ENCODE results near the gene GNB1.

The GNB1 gene

DNA sequence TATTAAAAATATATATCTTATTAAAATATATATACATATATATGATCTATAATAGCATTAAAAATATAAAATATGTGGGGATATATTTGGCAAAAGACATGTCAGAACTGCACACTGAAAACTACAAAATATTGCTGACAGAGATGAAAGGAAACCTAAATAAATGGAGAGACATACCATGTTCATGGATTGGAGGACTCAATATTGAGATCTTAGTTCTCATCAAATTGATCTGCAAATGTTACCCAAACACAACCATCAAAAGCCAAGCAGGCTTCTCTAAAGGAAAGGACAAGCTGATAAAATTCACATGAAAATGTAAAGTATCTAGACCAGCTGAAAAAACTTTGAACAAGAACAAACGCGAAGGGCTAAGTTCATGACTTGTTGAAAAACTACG, 119.8 kb downstream of the GNB1 start:
- DNase-seq = no peak
- TF ChIP-seq POLR2A (IDR thresholded peaks at IDR 0.05; ENCODE audit: low read length) (no peak), GATA1 (IDR thresholded peaks at IDR 0.05; ENCODE audit: low read depth, low read length) (no peak)

- TF ChIP-seq POLR2A (IDR thresholded peaks at IDR 0.05; ENCODE audit: low read length) (no peak), GATA1 (IDR thresholded peaks at IDR 0.05; ENCODE audit: low read depth, low read length) (no peak)
Measured at GRCh38 chr1:1770102-1770501, 120.8 kb downstream of the GNB1 start.

GRCh38 chr1:1768249-1768992, 122.5 kb downstream of the GNB1 start:
- no peak for DNase-seq
- TF ChIP-seq GATA1 (IDR thresholded peaks at IDR 0.05; ENCODE audit: low read depth, low read length) (no peak), POLR2A (IDR thresholded peaks at IDR 0.05; ENCODE audit: low read length) (no peak)

More at GRCh38 chr1:1770102-1770501, 120.8 kb downstream of the GNB1 start:
- DNase-seq = no peak

- TF ChIP-seq GATA1 (IDR thresholded peaks at IDR 0.05; ENCODE audit: low read depth, low read length) (no peak), POLR2A (IDR thresholded peaks at IDR 0.05; ENCODE audit: low read length) (no peak)
- no peak for DNase-seq
Measured at GRCh38 chr1:1764876-1765470, 125.9 kb downstream of the GNB1 start.

DNA sequence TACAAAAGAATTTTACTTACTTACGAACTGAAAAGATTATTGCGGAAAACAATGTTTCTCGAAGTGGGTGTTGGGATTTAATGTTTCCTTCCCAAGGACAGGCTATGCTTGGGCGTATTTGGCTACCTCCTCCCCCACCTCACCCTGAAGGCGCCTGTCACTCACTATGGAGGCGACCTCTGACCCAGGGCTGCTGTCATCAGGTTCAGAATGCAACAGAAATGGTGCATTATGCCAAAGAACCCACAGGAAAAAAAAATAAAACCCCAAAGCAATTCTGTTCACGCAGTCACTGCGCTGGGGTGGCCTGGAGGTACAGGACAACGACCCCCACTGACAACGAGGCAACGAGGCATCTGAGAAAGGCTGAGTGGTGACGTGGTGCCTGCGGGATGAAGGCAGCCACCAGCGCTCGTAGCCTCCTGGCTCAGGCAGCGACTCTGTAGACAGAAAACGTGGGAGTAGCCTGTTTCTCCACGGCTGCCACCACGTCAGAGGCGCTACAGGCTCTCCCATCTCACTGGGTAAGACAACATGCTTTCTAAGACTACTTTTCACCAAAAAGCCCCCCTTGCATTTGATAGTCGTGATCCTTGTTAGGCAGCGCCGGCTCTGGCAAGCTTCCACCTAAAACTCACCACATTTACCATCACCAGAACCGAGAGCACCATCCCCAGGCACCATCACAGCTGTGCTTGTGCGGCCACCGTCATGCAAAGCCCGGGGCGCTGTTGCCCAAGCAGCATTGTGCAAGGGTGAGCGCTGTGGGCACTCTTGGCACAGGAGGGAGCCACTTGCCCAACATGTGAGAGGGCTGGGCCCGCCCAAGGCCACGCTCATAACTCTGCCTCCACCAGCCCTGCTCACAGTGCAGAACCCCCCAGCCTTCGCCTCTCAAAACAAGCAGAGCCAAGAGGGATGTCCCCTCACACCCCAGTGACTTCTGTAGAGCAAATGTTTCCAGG, 126.9 kb downstream of the GNB1 start:
- no peak for DNase-seq
- TF ChIP-seq POLR2A (IDR thresholded peaks at IDR 0.05; ENCODE audit: low read length) (no peak), GATA1 (IDR thresholded peaks at IDR 0.05; ENCODE audit: low read depth, low read length) (no peak)

GRCh38 chr1:1761504-1762376, 129.1 kb downstream of the GNB1 start:
- DNase-seq = no peak
- TF ChIP-seq GATA1 (IDR thresholded peaks at IDR 0.05; ENCODE audit: low read depth, low read length) (no peak), POLR2A (IDR thresholded peaks at IDR 0.05; ENCODE audit: low read length) (no peak)

DNA sequence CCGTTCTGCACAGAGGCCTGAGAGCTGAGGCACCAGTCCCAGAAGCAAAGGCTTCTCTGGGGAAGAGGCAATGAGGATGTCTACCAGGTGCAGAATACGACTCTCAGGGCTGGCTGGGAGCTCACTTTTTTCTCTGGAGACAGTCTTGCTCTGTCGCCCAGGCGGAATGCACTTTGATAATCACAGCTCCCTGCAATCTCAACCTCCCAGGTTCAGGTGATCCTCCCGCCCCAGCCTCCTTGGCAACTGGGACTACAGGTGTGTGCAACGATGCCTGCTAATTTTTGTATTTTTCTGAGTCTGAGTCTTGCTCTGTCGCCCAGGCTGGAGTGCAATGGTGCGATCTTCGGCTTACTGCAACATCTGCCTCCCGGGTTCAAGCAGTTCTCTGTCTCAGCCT, 130.2 kb downstream of the GNB1 start:
- no peak for TF ChIP-seq POLR2A (IDR thresholded peaks at IDR 0.05; ENCODE audit: low read length)

GRCh38 chr1:1760345-1760650, 130.6 kb downstream of the GNB1 start:
- no peak for DNase-seq
- TF ChIP-seq POLR2A (IDR thresholded peaks at IDR 0.05; ENCODE audit: low read length) = no peak
- TF ChIP-seq GATA1 (IDR thresholded peaks at IDR 0.05; ENCODE audit: low read depth, low read length) = no peak

More for the DNA sequence above, 130.2 kb downstream of the GNB1 start:
- DNase-seq = no peak

DNA sequence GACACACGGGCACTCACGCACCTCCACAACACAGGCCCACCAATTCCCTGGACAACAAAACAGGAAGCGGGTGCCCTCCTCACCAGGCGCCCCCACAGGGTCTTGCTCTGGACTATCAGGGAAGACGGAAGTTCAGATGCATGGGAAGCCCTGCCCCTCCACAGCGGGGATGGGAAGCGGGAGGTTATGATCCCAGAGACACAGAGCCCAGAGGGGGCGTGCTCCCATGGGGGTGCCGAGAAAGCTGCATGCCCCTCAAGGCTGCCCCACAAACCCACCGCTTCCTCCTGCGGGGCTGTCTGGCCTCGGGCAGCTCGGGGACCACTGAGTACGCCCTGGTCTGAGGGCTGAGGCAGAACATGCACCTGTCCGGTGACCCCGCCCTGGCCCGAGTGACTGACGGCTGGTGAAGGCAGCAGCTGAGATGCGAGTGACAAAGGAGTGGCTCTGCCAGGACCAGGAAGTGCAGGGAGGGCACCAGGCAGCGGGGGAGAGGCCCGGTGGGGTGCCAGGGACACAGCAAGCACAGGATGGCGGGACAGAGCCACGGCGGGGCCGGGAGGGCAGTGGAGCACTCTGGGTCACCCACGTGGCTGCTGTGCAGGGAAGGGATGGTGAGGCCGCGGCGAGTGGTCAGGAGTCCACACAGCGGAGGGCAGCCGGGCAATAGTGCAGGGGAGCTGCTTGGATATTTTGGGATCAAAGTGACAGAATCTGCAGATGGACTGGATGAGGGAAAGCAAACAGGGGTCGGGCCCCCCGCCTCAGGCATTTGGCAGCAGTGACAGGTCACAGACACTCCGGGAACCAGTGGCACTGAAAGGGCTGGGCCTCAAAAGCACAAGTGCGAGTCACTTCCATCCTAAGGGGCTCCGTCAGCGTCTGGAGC, 131.2 kb downstream of the GNB1 start:
- TF ChIP-seq POLR2A (IDR thresholded peaks at IDR 0.05; ENCODE audit: low read length) = no peak
- TF ChIP-seq GATA1 (IDR thresholded peaks at IDR 0.05; ENCODE audit: low read depth, low read length) = no peak
- no peak for DNase-seq

GRCh38 chr1:1758692-1759455, 132.0 kb downstream of the GNB1 start:
- DNase-seq = peak; percentile 68 to 72

GRCh38 chr1:1758059-1758621, 132.7 kb downstream of the GNB1 start:
- DNase-seq = no peak
- TF ChIP-seq GATA1 (IDR thresholded peaks at IDR 0.05; ENCODE audit: low read depth, low read length) (no peak), POLR2A (IDR thresholded peaks at IDR 0.05; ENCODE audit: low read length) (no peak)

More at GRCh38 chr1:1758692-1759455, 132.0 kb downstream of the GNB1 start:
- TF ChIP-seq POLR2A (IDR thresholded peaks at IDR 0.05; ENCODE audit: low read length) = no peak
- no peak for TF ChIP-seq GATA1 (IDR thresholded peaks at IDR 0.05; ENCODE audit: low read depth, low read length)

Measured in erythroblast (primary cell).